ENCODE results near the gene ITGB5. TPM values are rescaled to one million over a fixed set of nuclear protein-coding genes. Genes with fewer than 3 reads are reported as not detected.

Gene ITGB5
- total and polyA plus RNA-seq, 4 donors, result 16.9 to 66.6 (median 48.0) TPM

- H3K36me3 ChIP-seq (ENCODE audit: control insufficient read depth in 4 of 4, insufficient read depth in 3 of 4, low read depth in 1 of 4, low read length in 3 of 4), result peaks cover 0 to 16% (median 5%) of the 10 kb centered on the region in 4 donors
- peak overlapping the region; percentile 44 to 68 for H3K27ac ChIP-seq (ENCODE audit: low read depth in 1 of 2, low read length in 2 of 2)
- H3K27me3 ChIP-seq (ENCODE audit: control insufficient read depth in 4 of 4, insufficient read depth in 4 of 4, low read length in 3 of 4), result no peaks in the 10 kb centered on the region
- peaks cover 12 to 27% (median 20%) of the 10 kb centered on the region in 4 donors for H3K4me1 ChIP-seq (ENCODE audit: control insufficient read depth in 4 of 4, insufficient read depth in 4 of 4, low read length in 3 of 4)
- H3K9me3 ChIP-seq (ENCODE audit: control insufficient read depth in 4 of 4, low read length in 3 of 4), result no peaks in the 10 kb centered on the region
- H3K4me3 ChIP-seq (ENCODE audit: low read depth in 1 of 3, low read length in 3 of 3), result no peak overlapping the region
- H3K9ac ChIP-seq (ENCODE audit: low read depth in 1 of 2, low read length in 2 of 2), result no peak overlapping the region
- DNase-seq (ENCODE audit: low spot score), result no peak
- WGBS, result 61% methylated on average over 10 of the region's 10 CpGs
- no peak for TF ChIP-seq FOXA2 (IDR thresholded peaks at IDR 0.05)
- TF ChIP-seq GABPA (IDR thresholded peaks at IDR 0.05 in 1 of 2, conservative IDR thresholded peaks at IDR 0.05 in 1 of 2), result no peak
- TF ChIP-seq, protein P1, sequence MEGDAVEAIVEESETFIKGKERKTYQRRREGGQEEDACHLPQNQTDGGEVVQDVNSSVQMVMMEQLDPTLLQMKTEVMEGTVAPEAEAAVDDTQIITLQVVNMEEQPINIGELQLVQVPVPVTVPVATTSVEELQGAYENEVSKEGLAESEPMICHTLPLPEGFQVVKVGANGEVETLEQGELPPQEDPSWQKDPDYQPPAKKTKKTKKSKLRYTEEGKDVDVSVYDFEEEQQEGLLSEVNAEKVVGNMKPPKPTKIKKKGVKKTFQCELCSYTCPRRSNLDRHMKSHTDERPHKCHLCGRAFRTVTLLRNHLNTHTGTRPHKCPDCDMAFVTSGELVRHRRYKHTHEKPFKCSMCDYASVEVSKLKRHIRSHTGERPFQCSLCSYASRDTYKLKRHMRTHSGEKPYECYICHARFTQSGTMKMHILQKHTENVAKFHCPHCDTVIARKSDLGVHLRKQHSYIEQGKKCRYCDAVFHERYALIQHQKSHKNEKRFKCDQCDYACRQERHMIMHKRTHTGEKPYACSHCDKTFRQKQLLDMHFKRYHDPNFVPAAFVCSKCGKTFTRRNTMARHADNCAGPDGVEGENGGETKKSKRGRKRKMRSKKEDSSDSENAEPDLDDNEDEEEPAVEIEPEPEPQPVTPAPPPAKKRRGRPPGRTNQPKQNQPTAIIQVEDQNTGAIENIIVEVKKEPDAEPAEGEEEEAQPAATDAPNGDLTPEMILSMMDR (IDR thresholded peaks at IDR 0.05; ENCODE audit: low read depth, low read length, missing input control), result no peak
- TF ChIP-seq EGR1 (IDR thresholded peaks at IDR 0.05; ENCODE audit: low read depth in 2 of 2), result no peak
- TF ChIP-seq, protein P2, sequence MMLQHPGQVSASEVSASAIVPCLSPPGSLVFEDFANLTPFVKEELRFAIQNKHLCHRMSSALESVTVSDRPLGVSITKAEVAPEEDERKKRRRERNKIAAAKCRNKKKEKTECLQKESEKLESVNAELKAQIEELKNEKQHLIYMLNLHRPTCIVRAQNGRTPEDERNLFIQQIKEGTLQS (IDR thresholded peaks at IDR 0.05), result no peak
- TF ChIP-seq, protein P3, sequence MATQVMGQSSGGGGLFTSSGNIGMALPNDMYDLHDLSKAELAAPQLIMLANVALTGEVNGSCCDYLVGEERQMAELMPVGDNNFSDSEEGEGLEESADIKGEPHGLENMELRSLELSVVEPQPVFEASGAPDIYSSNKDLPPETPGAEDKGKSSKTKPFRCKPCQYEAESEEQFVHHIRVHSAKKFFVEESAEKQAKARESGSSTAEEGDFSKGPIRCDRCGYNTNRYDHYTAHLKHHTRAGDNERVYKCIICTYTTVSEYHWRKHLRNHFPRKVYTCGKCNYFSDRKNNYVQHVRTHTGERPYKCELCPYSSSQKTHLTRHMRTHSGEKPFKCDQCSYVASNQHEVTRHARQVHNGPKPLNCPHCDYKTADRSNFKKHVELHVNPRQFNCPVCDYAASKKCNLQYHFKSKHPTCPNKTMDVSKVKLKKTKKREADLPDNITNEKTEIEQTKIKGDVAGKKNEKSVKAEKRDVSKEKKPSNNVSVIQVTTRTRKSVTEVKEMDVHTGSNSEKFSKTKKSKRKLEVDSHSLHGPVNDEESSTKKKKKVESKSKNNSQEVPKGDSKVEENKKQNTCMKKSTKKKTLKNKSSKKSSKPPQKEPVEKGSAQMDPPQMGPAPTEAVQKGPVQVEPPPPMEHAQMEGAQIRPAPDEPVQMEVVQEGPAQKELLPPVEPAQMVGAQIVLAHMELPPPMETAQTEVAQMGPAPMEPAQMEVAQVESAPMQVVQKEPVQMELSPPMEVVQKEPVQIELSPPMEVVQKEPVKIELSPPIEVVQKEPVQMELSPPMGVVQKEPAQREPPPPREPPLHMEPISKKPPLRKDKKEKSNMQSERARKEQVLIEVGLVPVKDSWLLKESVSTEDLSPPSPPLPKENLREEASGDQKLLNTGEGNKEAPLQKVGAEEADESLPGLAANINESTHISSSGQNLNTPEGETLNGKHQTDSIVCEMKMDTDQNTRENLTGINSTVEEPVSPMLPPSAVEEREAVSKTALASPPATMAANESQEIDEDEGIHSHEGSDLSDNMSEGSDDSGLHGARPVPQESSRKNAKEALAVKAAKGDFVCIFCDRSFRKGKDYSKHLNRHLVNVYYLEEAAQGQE (IDR thresholded peaks at IDR 0.05), result no peak
- TF ChIP-seq SP1 (IDR thresholded peaks at IDR 0.05), result peak; percentile 24
- TF ChIP-seq NR2F2 (IDR thresholded peaks at IDR 0.05), result peak; percentile 63
- no peak for TF ChIP-seq JUND (IDR thresholded peaks at IDR 0.05)
- no peak for TF ChIP-seq RAD21 (IDR thresholded peaks at IDR 0.05)
- TF ChIP-seq YY1 (IDR thresholded peaks at IDR 0.05), result no peak
Measured at GRCh38 chr3:124800511-124801258, 86.5 kb downstream of the ITGB5 start.

DNA sequence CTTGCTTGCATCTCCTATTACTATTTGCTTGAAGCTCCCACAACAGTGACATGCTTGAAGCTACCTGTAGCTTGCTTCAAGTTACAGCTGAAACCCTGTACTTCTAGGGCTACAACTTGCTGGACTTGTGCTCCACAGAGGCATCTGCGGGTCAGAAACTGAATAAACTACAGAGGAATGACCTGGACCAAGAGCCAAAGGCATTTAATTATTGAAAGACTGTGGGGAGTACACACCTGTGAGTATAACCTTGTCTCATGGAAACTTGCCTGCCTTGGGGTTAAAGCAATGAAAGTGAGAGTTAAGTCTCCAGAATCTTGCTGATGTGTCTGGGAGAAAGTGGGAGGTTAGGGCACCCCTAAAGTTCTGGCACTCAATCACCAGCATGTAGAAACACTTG lies 87.1 kb downstream of the ITGB5 start:
- 34% methylated on average over 1 of the region's 1 CpG for WGBS
- H3K9me3 ChIP-seq (ENCODE audit: control insufficient read depth in 4 of 4, low read length in 3 of 4), result no peaks in the 10 kb centered on the region
- no peak for TF ChIP-seq HNF4G (IDR thresholded peaks at IDR 0.05)
- TF ChIP-seq HNF4A (conservative IDR thresholded peaks at IDR 0.05), result peak in 1 of 2 donors; percentile 22
- TF ChIP-seq RXRA (IDR thresholded peaks at IDR 0.05), result peak; percentile 26 to 31
- peaks cover 12 to 27% (median 20%) of the 10 kb centered on the region in 4 donors for H3K4me1 ChIP-seq (ENCODE audit: control insufficient read depth in 4 of 4, insufficient read depth in 4 of 4, low read length in 3 of 4)
- peaks cover 0 to 20% (median 7%) of the 10 kb centered on the region in 4 donors for H3K36me3 ChIP-seq (ENCODE audit: control insufficient read depth in 4 of 4, insufficient read depth in 3 of 4, low read depth in 1 of 4, low read length in 3 of 4)
- H3K27me3 ChIP-seq (ENCODE audit: control insufficient read depth in 4 of 4, insufficient read depth in 4 of 4, low read length in 3 of 4), result no peaks in the 10 kb centered on the region
- no peak overlapping the region for H3K4me3 ChIP-seq (ENCODE audit: low read depth in 1 of 3, low read length in 3 of 3)
- H3K9ac ChIP-seq (ENCODE audit: low read depth in 1 of 2, low read length in 2 of 2), result no peak overlapping the region
- DNase-seq (ENCODE audit: low spot score), result no peak
- H3K27ac ChIP-seq (ENCODE audit: low read depth in 1 of 2, low read length in 2 of 2), result peak overlapping the region; percentile 44 to 68

Measured in liver (tissue), 9 donors.